Upper lobe of right lung (tissue), 1 donor: ENCODE measurements around the gene NKX1-1. TPM values are rescaled to one million over a fixed set of nuclear protein-coding genes. Genes with fewer than 3 reads are reported as not detected.

Source experiments
- ATAC-seq: fragments of 200-7000 bp; cut with Tn5 transposase; one replicate; pipeline ENCODE4 v1.9.1; 2020; ENCODE audit warnings: mild to moderate bottlenecking, moderate library complexity
- DNase-seq: peaks from one replicate; pipeline ENCODE4 v3.0.0-alpha.2; 2020
- H3K27ac ChIP-seq: fragments of 200-600 bp; one replicate; pipeline ENCODE4 v1.8.0; 2022
- H3K27me3 ChIP-seq: fragments of 200-600 bp; one replicate; pipeline ENCODE4 v1.8.0; 2022; ENCODE audit warnings: mild to moderate bottlenecking
- H3K36me3 ChIP-seq: fragments of 200-600 bp; one replicate; pipeline ENCODE4 v1.8.0; 2022
- H3K4me1 ChIP-seq: fragments of 200-600 bp; one replicate; pipeline ENCODE4 v1.8.0; 2022
- H3K4me3 ChIP-seq: fragments of 200-600 bp; one replicate; pipeline ENCODE4 v1.8.0; 2022; ENCODE audit warnings: mild to moderate bottlenecking
- H3K9me3 ChIP-seq: fragments of 200-600 bp; one replicate; pipeline ENCODE4 v1.8.0; 2022
- intact Hi-C: fragments of 100-400 bp; cut with DNase I; formaldehyde crosslinking; loops from one replicate; pipeline ENCODE4 v1.11.0; 2022
- long read RNA-seq: library from polyadenylated mRNA; unstranded; transcript quantifications from one replicate; pipeline ENCODE4 v2.0.0, GENCODE V29; 2021
- total RNA-seq: library from RNA; stranded (reverse); fragmentation: NEBNext Ultra II Directional; extraction: Animal tissue kit (Norgen Biotek cat#: 25700); gene quantifications from one replicate; pipeline ENCODE4 v1.2.1, GENCODE V29; 2021
- TF ChIP-seq, protein P1 (sequence below): fragments of 200-600 bp; IDR thresholded peaks from one replicate; pipeline ENCODE4 v1.8.0; 2022; ENCODE audit warnings: antibody characterized with exemption
- donor health status: DM: no; HTN: yes; CAD: no; lungs with severe emphysema.

NKX1-1 gene
- total RNA-seq = not detected
- long read RNA-seq = 0 reads

GRCh38 chr4:1406394-1406980 is at the start of gene NKX1-1:
Gene NKX1-1 (minus strand): TSS chr4:1406442. CDS start chr4:1406442, 0 bp downstream.
- Histone ChIP-seq H3K36me3 (no peaks in the 10 kb centered on the region), H3K4me3 (no peak within 1 kb of the TSS), H3K27ac (no peak within 1 kb of the TSS), H3K9me3 (no peaks in the 10 kb centered on the region), H3K4me1 (peaks cover 5% of the 10 kb centered on the region), H3K27me3 (peaks cover 95% of the 10 kb centered on the region)
- DNase-seq = peak; percentile 46
- TF ChIP-seq, protein P1, sequence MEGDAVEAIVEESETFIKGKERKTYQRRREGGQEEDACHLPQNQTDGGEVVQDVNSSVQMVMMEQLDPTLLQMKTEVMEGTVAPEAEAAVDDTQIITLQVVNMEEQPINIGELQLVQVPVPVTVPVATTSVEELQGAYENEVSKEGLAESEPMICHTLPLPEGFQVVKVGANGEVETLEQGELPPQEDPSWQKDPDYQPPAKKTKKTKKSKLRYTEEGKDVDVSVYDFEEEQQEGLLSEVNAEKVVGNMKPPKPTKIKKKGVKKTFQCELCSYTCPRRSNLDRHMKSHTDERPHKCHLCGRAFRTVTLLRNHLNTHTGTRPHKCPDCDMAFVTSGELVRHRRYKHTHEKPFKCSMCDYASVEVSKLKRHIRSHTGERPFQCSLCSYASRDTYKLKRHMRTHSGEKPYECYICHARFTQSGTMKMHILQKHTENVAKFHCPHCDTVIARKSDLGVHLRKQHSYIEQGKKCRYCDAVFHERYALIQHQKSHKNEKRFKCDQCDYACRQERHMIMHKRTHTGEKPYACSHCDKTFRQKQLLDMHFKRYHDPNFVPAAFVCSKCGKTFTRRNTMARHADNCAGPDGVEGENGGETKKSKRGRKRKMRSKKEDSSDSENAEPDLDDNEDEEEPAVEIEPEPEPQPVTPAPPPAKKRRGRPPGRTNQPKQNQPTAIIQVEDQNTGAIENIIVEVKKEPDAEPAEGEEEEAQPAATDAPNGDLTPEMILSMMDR = no peak
- intact Hi-C loops = loop anchor here (10.0 kb wide), 1 partner anchor 58 kb away; no protein-coding TSS in a partner anchor
- ATAC-seq = no peak

DNA sequence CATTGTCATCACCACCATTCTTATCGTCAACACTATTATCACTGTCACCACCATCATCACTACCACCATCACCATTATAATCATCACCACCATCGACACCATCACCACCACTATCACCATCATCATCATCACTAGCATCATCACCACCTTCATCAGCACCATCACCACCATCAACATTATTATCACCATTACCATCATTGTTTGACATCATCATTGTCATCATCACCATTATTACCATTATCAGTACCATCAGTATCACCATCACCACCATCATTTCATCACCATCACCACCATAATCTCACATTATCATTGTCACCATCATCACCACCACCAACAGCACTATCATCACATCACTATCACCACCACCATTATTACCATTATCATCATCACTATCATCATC is 47.5 kb upstream of the NKX1-1 start:
- H3K27me3 ChIP-seq = peaks cover 13% of the 10 kb centered on the region
- no peak overlapping the region for H3K27ac ChIP-seq
- TF ChIP-seq, protein P1 = no peak
- no peaks in the 10 kb centered on the region for H3K4me1 ChIP-seq
- H3K9me3 ChIP-seq = no peaks in the 10 kb centered on the region
- no peaks in the 10 kb centered on the region for H3K36me3 ChIP-seq
- DNase-seq (no peak), ATAC-seq (no peak)
- H3K4me3 ChIP-seq = no peak overlapping the region
- intact Hi-C loops = no loop called here

DNA sequence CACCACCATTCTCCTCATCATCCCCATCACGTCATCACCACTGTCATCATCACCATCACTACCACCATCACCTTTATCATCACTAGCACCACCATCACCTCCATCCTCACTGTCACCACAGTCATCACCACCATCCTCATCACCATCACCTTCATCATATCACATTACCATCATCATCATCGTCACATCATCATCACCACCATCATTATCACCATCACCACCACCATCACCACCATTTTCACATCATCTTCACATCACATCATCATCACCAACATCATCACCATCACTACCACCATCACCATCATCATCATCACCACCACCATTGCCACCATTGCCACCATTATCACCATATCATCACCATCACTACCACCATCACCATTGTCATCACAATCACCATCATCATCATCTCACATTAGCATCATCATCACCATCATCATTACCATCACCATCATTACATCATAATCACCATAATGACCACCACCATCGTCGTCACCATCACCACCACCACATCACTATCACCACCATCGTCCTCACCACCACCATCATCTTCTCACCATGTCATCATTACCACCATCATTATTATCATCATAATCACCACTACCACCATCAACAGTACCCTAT is 46.3 kb upstream of the NKX1-1 start:
- ATAC-seq = no peak
- Histone ChIP-seq H3K9me3 (no peaks in the 10 kb centered on the region), H3K36me3 (no peaks in the 10 kb centered on the region), H3K4me3 (no peak overlapping the region), H3K27ac (no peak overlapping the region), H3K27me3 (peaks cover 8% of the 10 kb centered on the region), H3K4me1 (no peaks in the 10 kb centered on the region)
- intact Hi-C loops = no loop called here
- TF ChIP-seq, protein P1 = no peak
- no peak for DNase-seq

DNA sequence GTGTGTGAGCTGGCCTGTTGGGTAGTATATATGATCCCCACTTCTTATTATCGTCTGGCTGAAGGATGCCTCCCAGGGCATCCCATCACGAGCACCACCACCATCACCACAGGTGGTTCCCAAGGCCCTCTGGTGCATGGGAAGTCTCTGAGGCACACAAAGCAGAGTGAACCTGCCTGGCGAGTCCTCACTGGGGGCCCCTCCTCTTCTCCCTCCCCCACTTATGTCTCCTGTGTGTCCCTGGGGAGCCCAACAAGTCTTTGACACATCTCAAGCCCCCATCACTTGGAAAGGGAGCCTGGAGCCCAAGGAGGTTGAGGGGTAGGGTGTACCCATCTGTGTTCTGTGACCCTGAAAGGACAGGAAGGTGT is 45.5 kb upstream of the NKX1-1 start:
- Histone ChIP-seq H3K36me3 (no peaks in the 10 kb centered on the region), H3K4me1 (no peaks in the 10 kb centered on the region), H3K9me3 (no peaks in the 10 kb centered on the region), H3K4me3 (no peak overlapping the region), H3K27me3 (peaks cover 14% of the 10 kb centered on the region), H3K27ac (no peak overlapping the region)
- intact Hi-C loops = no loop called here
- ATAC-seq (no peak), DNase-seq (peak; percentile 41)
- TF ChIP-seq, protein P1 = no peak

DNA sequence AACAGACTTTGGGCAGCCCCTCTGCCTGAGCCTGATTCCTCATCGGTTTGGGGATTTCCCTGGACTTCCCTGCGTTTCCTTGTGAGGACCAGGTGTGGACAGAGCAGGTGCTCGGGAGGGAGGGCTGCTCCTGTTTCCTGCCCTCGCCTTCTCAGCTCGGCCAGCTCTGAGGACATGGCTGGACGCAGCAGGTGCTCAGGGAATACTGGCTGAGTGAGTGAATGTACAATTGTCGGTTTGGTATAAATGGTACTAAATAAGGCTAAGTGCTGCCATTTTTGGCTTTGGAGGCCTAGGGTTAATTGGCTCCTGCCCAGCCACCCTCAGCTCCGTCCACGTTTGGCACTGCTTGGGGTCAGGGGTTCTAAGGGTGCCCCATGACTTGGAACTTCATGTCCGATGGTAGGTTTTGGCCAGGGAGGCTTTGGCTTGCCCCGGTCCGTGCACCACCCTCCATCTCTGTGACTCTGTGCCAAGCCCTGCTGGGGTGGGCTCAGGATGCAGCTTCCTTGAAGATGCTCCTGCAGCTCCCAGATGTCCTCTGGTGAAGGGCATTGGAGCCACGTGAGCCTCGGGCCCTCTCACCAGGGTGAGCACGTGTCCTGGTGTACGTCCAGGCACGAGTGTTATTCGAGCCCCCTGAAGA is 45.0 kb upstream of the NKX1-1 start:
- H3K36me3 ChIP-seq = no peaks in the 10 kb centered on the region
- no peaks in the 10 kb centered on the region for H3K4me1 ChIP-seq
- no peaks in the 10 kb centered on the region for H3K9me3 ChIP-seq
- ATAC-seq (no peak), DNase-seq (no peak)
- no peak overlapping the region for H3K4me3 ChIP-seq
- TF ChIP-seq, protein P1 = no peak
- peaks cover 18% of the 10 kb centered on the region for H3K27me3 ChIP-seq
- H3K27ac ChIP-seq = no peak overlapping the region
- intact Hi-C loops = no loop called here
